WTC11 (cell line): Measurements from ENCODE around the gene SLC18A2. TPM values are rescaled to one million over a fixed set of nuclear protein-coding genes. Genes with fewer than 3 reads are reported as not detected.
"Not testable (repeated sequence)": the region's sequence is repeated elsewhere in the genome, so short reads cannot be mapped to it uniquely, and the experiment has no call there.

Experiments
- ATAC-seq: fragments of 200-7000 bp; cut with Tn5 transposase; 2 replicates; pipeline ENCODE4 v1.10.0; 2021; ENCODE audit warnings: mild to moderate bottlenecking, moderate library complexity
- CTCF ChIA-PET: fragments of 300-600 bp; sonication (Branson Sonifier 250); formaldehyde crosslinking; loops from one replicate; lab custom pipeline; 2021; ENCODE audit warnings: antibody characterized with exemption; lab: Charles Lee
- POLR2A ChIA-PET: fragments of 350-600 bp; sonication (Branson Sonifier 250); formaldehyde crosslinking; loops from one replicate; lab custom pipeline; 2021; ENCODE audit warnings: antibody characterized with exemption; lab: Charles Lee
- DNase-seq: peaks from one replicate; pipeline ENCODE4 v3.0.0; 2021; ENCODE audit warnings: low spot score
- H3K27ac Mint-ChIP-seq: 2 replicates; pipeline ENCODE4 v1.8.0; 2021; ENCODE audit warnings: mixed read lengths
- H3K27me3 Mint-ChIP-seq: 2 replicates; pipeline ENCODE4 v1.8.0; 2021; ENCODE audit warnings: low read depth, mild to moderate bottlenecking, moderate library complexity, mixed read lengths
- H3K36me3 Mint-ChIP-seq: 2 replicates; pipeline ENCODE4 v1.8.0; 2021; ENCODE audit warnings: mixed read lengths
- H3K4me1 Mint-ChIP-seq: 2 replicates; pipeline ENCODE4 v1.8.0; 2022; ENCODE audit warnings: mixed read lengths
- H3K4me3 Mint-ChIP-seq: 2 replicates; pipeline ENCODE4 v1.8.0; 2021; ENCODE audit warnings: mild to moderate bottlenecking, moderate library complexity, mixed read lengths
- H3K9me3 Mint-ChIP-seq: 2 replicates; pipeline ENCODE4 v1.8.0; 2021; ENCODE audit warnings: mixed read lengths
- EMX1 ChIP-seq: fragments of 250-450 bp; sonication (Bioruptor Pico); IDR thresholded peaks from 2 replicates; pipeline ENCODE4 v1.8.0; 2021; ENCODE audit warnings: mild to moderate bottlenecking
- FOXP1 ChIP-seq: sonication (generic); formaldehyde crosslinking; IDR thresholded peaks from 2 replicates; pipeline ENCODE4 v1.8.0; 2022; ENCODE audit warnings: missing genetic modification reagents, mild to moderate bottlenecking, moderate library complexity, borderline replicate concordance
- KAT7 ChIP-seq: sonication (generic); formaldehyde crosslinking; IDR thresholded peaks from 2 replicates; pipeline ENCODE4 v1.8.1; 2023; ENCODE audit warnings: missing genetic modification reagents, mild to moderate bottlenecking, borderline replicate concordance
- ZBTB21 ChIP-seq: sonication (generic); formaldehyde crosslinking; IDR thresholded peaks from 2 replicates; pipeline ENCODE4 v1.8.1; 2023; ENCODE audit warnings: mild to moderate bottlenecking, missing genetic modification reagents, borderline replicate concordance
- ZNF121 ChIP-seq: sonication (generic); formaldehyde crosslinking; IDR thresholded peaks from 2 replicates; pipeline ENCODE4 v1.8.0; 2023; ENCODE audit warnings: missing genetic modification reagents
- ZNF423 ChIP-seq: fragments of 250-450 bp; sonication (Bioruptor Pico); IDR thresholded peaks from 2 replicates; pipeline ENCODE4 v2.1.2; 2022; ENCODE audit warnings: mild to moderate bottlenecking, moderate library complexity
- total RNA-seq: library from RNA; stranded (reverse); gene quantifications from 3 replicates; pipeline ENCODE4 v1.2.3, GENCODE V29; 2021
- TF ChIP-seq, protein P1 (sequence below): fragments of 250-450 bp; sonication (Bioruptor Pico); IDR thresholded peaks from 2 replicates; pipeline ENCODE4 v1.9.0; 2021; ENCODE audit warnings: mild to moderate bottlenecking, borderline replicate concordance
- TF ChIP-seq, protein P2 (sequence below): sonication (generic); formaldehyde crosslinking; conservative IDR thresholded peaks from 2 replicates; pipeline ENCODE4 v1.8.1; 2023; ENCODE audit warnings: mild to moderate bottlenecking, low read depth, missing genetic modification reagents, moderate library complexity
- TF ChIP-seq, protein P3 (sequence below): sonication (generic); formaldehyde crosslinking; IDR thresholded peaks from 2 replicates; pipeline ENCODE4 v1.8.1; 2023; ENCODE audit warnings: mild to moderate bottlenecking, missing genetic modification reagents
- TF ChIP-seq, protein P4 (sequence below): sonication (generic); formaldehyde crosslinking; IDR thresholded peaks from 2 replicates; pipeline ENCODE4 v1.8.1; 2023; ENCODE audit warnings: mild to moderate bottlenecking, missing genetic modification reagents, moderate library complexity

Gene SLC18A2
- total RNA-seq, 1 experiment from 2014 or later, result 5.9 TPM

DNA sequence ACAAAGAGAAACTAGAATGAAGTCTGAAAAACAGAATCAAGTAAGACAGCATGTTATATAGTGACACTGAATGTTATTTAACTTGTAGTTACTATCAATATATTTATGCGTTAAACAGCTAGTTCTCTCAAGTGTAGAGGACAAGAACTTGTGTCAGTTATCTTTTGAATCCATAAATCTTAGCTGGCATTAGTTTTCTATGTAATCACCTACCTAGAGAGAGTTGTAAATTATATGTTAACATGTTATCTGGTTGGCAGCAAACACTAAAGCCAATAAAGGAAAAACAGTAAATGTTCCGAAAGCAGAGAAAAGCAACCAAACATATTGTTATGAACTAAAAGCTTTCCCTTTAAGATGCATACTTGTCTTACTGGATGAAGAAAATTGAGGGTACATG is 36.8 kb downstream of the SLC18A2 start (continued):
- TF ChIP-seq, protein P1, sequence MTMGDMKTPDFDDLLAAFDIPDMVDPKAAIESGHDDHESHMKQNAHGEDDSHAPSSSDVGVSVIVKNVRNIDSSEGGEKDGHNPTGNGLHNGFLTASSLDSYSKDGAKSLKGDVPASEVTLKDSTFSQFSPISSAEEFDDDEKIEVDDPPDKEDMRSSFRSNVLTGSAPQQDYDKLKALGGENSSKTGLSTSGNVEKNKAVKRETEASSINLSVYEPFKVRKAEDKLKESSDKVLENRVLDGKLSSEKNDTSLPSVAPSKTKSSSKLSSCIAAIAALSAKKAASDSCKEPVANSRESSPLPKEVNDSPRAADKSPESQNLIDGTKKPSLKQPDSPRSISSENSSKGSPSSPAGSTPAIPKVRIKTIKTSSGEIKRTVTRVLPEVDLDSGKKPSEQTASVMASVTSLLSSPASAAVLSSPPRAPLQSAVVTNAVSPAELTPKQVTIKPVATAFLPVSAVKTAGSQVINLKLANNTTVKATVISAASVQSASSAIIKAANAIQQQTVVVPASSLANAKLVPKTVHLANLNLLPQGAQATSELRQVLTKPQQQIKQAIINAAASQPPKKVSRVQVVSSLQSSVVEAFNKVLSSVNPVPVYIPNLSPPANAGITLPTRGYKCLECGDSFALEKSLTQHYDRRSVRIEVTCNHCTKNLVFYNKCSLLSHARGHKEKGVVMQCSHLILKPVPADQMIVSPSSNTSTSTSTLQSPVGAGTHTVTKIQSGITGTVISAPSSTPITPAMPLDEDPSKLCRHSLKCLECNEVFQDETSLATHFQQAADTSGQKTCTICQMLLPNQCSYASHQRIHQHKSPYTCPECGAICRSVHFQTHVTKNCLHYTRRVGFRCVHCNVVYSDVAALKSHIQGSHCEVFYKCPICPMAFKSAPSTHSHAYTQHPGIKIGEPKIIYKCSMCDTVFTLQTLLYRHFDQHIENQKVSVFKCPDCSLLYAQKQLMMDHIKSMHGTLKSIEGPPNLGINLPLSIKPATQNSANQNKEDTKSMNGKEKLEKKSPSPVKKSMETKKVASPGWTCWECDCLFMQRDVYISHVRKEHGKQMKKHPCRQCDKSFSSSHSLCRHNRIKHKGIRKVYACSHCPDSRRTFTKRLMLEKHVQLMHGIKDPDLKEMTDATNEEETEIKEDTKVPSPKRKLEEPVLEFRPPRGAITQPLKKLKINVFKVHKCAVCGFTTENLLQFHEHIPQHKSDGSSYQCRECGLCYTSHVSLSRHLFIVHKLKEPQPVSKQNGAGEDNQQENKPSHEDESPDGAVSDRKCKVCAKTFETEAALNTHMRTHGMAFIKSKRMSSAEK (CRISPR knock-in tag), result no peak
- no peak for TF ChIP-seq ZNF423 (CRISPR knock-in tag)

DNA sequence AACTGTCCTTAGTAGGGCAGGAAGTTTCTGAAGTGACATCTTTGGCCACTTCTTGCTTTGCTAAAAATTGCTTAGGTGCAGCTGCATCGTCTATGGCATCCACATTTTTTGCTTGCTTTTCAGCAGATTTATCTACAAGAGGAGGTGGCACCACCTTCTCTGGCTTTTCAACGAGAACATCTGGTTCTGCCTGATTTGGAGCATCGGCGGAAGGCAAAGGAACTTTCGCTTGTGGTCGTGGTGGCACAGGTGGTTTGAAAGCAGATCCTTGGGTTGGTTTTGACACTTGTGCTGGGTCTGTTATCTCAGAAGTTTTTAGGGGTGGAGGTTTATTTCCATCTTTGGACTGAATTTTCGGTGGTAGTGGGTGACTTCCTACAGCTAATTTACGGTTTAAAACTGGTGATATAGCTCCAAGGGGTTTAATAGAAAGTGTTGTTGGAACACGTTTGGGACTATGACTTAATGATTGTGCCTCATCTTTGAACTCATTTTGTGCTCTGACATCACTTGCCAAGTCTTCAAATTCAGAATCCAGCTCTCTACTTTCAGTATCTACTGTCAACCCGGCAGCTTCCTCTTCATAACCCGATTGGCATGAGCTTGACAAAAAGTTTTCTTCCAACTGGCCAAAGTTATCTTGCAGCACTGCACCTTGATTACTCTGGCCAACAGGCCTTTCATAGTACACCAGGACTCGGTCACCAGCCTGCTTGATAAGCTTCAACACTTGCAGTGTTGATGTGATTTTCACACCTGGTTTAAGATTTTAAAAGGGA is 44.0 kb downstream of the SLC18A2 start:
- CTCF ChIA-PET, result interaction anchor here (1.6 kb wide), 1 partner anchor 68 kb away, joined by 4 read pairs; no protein-coding TSS in a partner anchor

DNA sequence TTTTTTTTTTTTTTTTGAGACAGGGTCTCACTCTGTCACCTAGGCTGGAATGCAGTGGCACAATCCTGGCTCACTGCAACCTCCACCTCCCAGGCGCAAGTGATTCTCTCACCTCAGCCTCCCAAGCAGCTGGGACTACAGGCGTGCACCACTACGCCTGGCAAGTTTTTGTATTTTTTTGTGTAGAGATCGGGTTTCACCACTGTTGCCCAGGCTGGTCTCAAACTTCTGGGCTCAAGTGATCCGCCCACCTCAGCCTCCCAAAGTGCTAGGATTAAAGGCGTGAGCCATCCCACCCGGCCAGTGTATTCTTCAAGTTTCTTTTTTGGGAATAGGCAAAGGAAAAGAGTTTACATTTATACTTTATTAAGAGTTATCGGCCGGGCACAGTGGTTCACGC is 50.0 kb downstream of the SLC18A2 start:
- H3K36me3 Mint-ChIP-seq, H3K9me3 Mint-ChIP-seq, H3K4me3 Mint-ChIP-seq, POLR2A ChIA-PET, DNase-seq, H3K4me1 Mint-ChIP-seq, H3K27me3 Mint-ChIP-seq, H3K27ac Mint-ChIP-seq, CTCF ChIA-PET: not testable (repeated sequence)
- ATAC-seq, result peak; percentile 51; the same call in 1 of the 2 replicates

More for the DNA sequence above, 44.0 kb downstream of the SLC18A2 start:
- ATAC-seq (no peak), DNase-seq (no peak)
- no peak overlapping the region for H3K4me3 Mint-ChIP-seq
- H3K9me3 Mint-ChIP-seq, result no peaks in the 10 kb centered on the region
- H3K36me3 Mint-ChIP-seq, result peaks cover 18% of the 10 kb centered on the region
- no peaks in the 10 kb centered on the region for H3K27me3 Mint-ChIP-seq
- peaks cover 4% of the 10 kb centered on the region; the same call in 1 of the 2 replicates for H3K4me1 Mint-ChIP-seq
- no peak for TF ChIP-seq ZNF121
- TF ChIP-seq KAT7 (CRISPR knock-in tag), result no peak
- TF ChIP-seq ZBTB21, result no peak
- TF ChIP-seq, protein P2, sequence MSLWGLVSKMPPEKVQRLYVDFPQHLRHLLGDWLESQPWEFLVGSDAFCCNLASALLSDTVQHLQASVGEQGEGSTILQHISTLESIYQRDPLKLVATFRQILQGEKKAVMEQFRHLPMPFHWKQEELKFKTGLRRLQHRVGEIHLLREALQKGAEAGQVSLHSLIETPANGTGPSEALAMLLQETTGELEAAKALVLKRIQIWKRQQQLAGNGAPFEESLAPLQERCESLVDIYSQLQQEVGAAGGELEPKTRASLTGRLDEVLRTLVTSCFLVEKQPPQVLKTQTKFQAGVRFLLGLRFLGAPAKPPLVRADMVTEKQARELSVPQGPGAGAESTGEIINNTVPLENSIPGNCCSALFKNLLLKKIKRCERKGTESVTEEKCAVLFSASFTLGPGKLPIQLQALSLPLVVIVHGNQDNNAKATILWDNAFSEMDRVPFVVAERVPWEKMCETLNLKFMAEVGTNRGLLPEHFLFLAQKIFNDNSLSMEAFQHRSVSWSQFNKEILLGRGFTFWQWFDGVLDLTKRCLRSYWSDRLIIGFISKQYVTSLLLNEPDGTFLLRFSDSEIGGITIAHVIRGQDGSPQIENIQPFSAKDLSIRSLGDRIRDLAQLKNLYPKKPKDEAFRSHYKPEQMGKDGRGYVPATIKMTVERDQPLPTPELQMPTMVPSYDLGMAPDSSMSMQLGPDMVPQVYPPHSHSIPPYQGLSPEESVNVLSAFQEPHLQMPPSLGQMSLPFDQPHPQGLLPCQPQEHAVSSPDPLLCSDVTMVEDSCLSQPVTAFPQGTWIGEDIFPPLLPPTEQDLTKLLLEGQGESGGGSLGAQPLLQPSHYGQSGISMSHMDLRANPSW (CRISPR knock-in tag), result no peak
- TF ChIP-seq, protein P3, sequence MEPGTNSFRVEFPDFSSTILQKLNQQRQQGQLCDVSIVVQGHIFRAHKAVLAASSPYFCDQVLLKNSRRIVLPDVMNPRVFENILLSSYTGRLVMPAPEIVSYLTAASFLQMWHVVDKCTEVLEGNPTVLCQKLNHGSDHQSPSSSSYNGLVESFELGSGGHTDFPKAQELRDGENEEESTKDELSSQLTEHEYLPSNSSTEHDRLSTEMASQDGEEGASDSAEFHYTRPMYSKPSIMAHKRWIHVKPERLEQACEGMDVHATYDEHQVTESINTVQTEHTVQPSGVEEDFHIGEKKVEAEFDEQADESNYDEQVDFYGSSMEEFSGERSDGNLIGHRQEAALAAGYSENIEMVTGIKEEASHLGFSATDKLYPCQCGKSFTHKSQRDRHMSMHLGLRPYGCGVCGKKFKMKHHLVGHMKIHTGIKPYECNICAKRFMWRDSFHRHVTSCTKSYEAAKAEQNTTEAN (CRISPR knock-in tag), result no peak
- TF ChIP-seq EMX1 (CRISPR knock-in tag), result no peak
- TF ChIP-seq FOXP1, result no peak
- TF ChIP-seq, protein P4, sequence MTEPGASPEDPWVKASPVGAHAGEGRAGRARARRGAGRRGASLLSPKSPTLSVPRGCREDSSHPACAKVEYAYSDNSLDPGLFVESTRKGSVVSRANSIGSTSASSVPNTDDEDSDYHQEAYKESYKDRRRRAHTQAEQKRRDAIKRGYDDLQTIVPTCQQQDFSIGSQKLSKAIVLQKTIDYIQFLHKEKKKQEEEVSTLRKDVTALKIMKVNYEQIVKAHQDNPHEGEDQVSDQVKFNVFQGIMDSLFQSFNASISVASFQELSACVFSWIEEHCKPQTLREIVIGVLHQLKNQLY (CRISPR knock-in tag), result no peak
- H3K27ac Mint-ChIP-seq, result no peak overlapping the region
- POLR2A ChIA-PET, result no interaction called here
